HepG2 (cell line): ENCODE data around the gene DPT. TPM values are rescaled to one million over a fixed set of nuclear protein-coding genes. Genes with fewer than 3 reads are reported as not detected.

Experiments
- ATRX ChIP-seq: sonication (generic); formaldehyde crosslinking; IDR thresholded peaks from 2 replicates; pipeline ENCODE4 v1.4.0; 2020; ENCODE audit warnings: missing genetic modification reagents, borderline replicate concordance
- BCL3 ChIP-seq: sonication (generic); formaldehyde crosslinking; IDR thresholded peaks from 2 replicates; pipeline ENCODE4 v1.5.1; 2020; ENCODE audit warnings: mild to moderate bottlenecking, missing genetic modification reagents, moderate library complexity
- CBX1 ChIP-seq: IDR thresholded peaks from one replicate; pipeline ENCODE4 v1.6.1; 2016; ENCODE audit warnings: antibody characterized with exemption, low read depth
- EED ChIP-seq: sonication (generic); formaldehyde crosslinking; IDR thresholded peaks from 2 replicates; pipeline ENCODE4 v1.5.0; 2020; ENCODE audit warnings: mild to moderate bottlenecking, missing genetic modification reagents
- ETS1 ChIP-seq: sonication (generic); formaldehyde crosslinking; IDR thresholded peaks from 2 replicates; pipeline ENCODE4 v1.4.0; 2020; ENCODE audit warnings: missing genetic modification reagents
- GPN1 ChIP-seq: sonication (generic); formaldehyde crosslinking; IDR thresholded peaks from 2 replicates; pipeline ENCODE4 v1.5.1; 2020; ENCODE audit warnings: missing genetic modification reagents, borderline replicate concordance
- HHEX ChIP-seq: IDR thresholded peaks from 2 replicates; pipeline ENCODE4 v1.6.1; 2016; ENCODE audit warnings: control low read depth
- HNRNPK ChIP-seq: fragments of 200-400 bp; formaldehyde crosslinking; IDR thresholded peaks from 2 replicates; pipeline ENCODE4 v1.6.1; 2018; ENCODE audit warnings: low read length, low read depth, moderate library complexity, mild to moderate bottlenecking; ENCODE audit not compliant: poor library complexity, severe bottlenecking
- HOMEZ ChIP-seq: IDR thresholded peaks from 2 replicates; pipeline ENCODE4 v1.6.1; 2016; ENCODE audit warnings: low read depth
- KAT8 ChIP-seq: IDR thresholded peaks from 2 replicates; pipeline ENCODE4 v1.6.1; 2016; ENCODE audit warnings: missing genetic modification reagents, missing compliant biosample characterization
- KLF16 ChIP-seq, 2 experiments: sonication (generic) in 1 of 2; formaldehyde crosslinking in 1 of 2; IDR thresholded peaks; 2 replicates each; pipeline versions ENCODE4 v1.6.1 to v1.8.0; 2016 to 2023; ENCODE audit warnings: missing genetic modification reagents in 2 of 2, missing compliant biosample characterization in 1 of 2
- NFATC3 ChIP-seq: sonication (generic); formaldehyde crosslinking; IDR thresholded peaks from 2 replicates; pipeline ENCODE4 v1.5.1; 2020; ENCODE audit warnings: mild to moderate bottlenecking, missing genetic modification reagents
- PRDM15 ChIP-seq: sonication (generic); formaldehyde crosslinking; IDR thresholded peaks from 2 replicates; pipeline ENCODE4 v1.4.0; 2020; ENCODE audit warnings: missing genetic modification reagents
- SNAPC2 ChIP-seq: sonication (generic); formaldehyde crosslinking; IDR thresholded peaks from 2 replicates; pipeline ENCODE4 v1.8.1; 2022; ENCODE audit warnings: mild to moderate bottlenecking, missing genetic modification reagents
- YEATS2 ChIP-seq: sonication (generic); formaldehyde crosslinking; IDR thresholded peaks from 2 replicates; pipeline ENCODE4 v1.4.0; 2020; ENCODE audit warnings: missing genetic modification reagents, borderline replicate concordance
- ZBTB21 ChIP-seq: sonication (generic); formaldehyde crosslinking; IDR thresholded peaks from 2 replicates; pipeline ENCODE4 v1.4.0; 2020; ENCODE audit warnings: missing genetic modification reagents
- ZBTB7A ChIP-seq: sonication (generic); formaldehyde crosslinking; IDR thresholded peaks from 2 replicates; pipeline ENCODE4 v1.8.0; 2022; ENCODE audit warnings: mild to moderate bottlenecking, missing genetic modification reagents
- ZNF563 ChIP-seq: sonication (generic); formaldehyde crosslinking; IDR thresholded peaks from 2 replicates; pipeline ENCODE4 v1.8.0; 2022; ENCODE audit warnings: mild to moderate bottlenecking, moderate library complexity, missing genetic modification reagents
- ZNF564 ChIP-seq: sonication (generic); formaldehyde crosslinking; IDR thresholded peaks from 2 replicates; pipeline ENCODE4 v1.8.1; 2023; ENCODE audit warnings: mild to moderate bottlenecking, missing genetic modification reagents
- ZNF589 ChIP-seq: sonication (generic); formaldehyde crosslinking; conservative IDR thresholded peaks from 2 replicates; pipeline ENCODE4 v1.8.0; 2022; ENCODE audit warnings: mild to moderate bottlenecking, moderate library complexity, missing genetic modification reagents
- ZNF619 ChIP-seq: sonication (generic); formaldehyde crosslinking; IDR thresholded peaks from 2 replicates; pipeline ENCODE4 v1.4.0; 2020; ENCODE audit warnings: mild to moderate bottlenecking, missing genetic modification reagents
- ZNF713 ChIP-seq: sonication (generic); formaldehyde crosslinking; IDR thresholded peaks from 2 replicates; pipeline ENCODE4 v1.4.0; 2020; ENCODE audit warnings: mild to moderate bottlenecking, missing genetic modification reagents
- ZNF773 ChIP-seq: sonication (generic); formaldehyde crosslinking; IDR thresholded peaks from 2 replicates; pipeline ENCODE4 v1.4.0; 2020; ENCODE audit warnings: missing genetic modification reagents, borderline replicate concordance
- ZSCAN29 ChIP-seq: sonication (generic); formaldehyde crosslinking; conservative IDR thresholded peaks from 2 replicates; pipeline ENCODE4 v1.4.0; 2020; ENCODE audit warnings: mild to moderate bottlenecking, missing genetic modification reagents
- polyA plus RNA-seq, 8 experiments: library from polyadenylated mRNA; depleted of rRNA in 3 of 8; stranded (reverse) in 7 of 8; unstranded in 1 of 8; fragments of >200 nt; fragmentation: Illumina TruSeq in 4 of 8; extraction: Trizol in 4 of 8; gene quantifications; 2 replicates each; pipeline versions ENCODE4 v1.2.1 to v1.2.3, GENCODE V29; 2011 to 2016; ENCODE audit warnings: low read depth in 4 of 8, missing spikeins in 1 of 8, mixed read lengths in 1 of 8; ENCODE audit not compliant: insufficient read depth in 1 of 8
- total RNA-seq, 5 experiments: library from RNA; depleted of rRNA; stranded (reverse); fragments of >200 nt; fragmentation: Illumina TruSeq; extraction: Trizol; gene quantifications; 2 replicates each; pipeline ENCODE4 v1.2.3, GENCODE V29; 2016; ENCODE audit warnings: low read depth in 1 of 5

Gene DPT
- total and polyA plus RNA-seq, 2 of the 13 experiments (the other 11 are each of a cell fraction or from before 2014, with no cell fraction given) = 0.04 TPM; not detected in 1

- TF ChIP-seq ATRX (CRISPR knock-in tag) (no peak), ZBTB21 (peak; percentile 64; the same call in 1 of the 2 replicates), ZNF773 (CRISPR knock-in tag) (no peak), HOMEZ (CRISPR knock-in tag) (peak; percentile 86; the same call in 1 of the 2 replicates), KAT8 (CRISPR knock-in tag) (no peak; the same call in 1 of the 2 replicates), ZNF589 (CRISPR knock-in tag) (no peak), HNRNPK (no peak), ZNF564 (CRISPR knock-in tag) (no peak), ETS1 (no peak), HHEX (CRISPR knock-in tag) (peak; percentile 28; the same call in 1 of the 2 replicates), SNAPC2 (CRISPR knock-in tag) (no peak), YEATS2 (no peak; the same call in 1 of the 2 replicates), ZNF713 (CRISPR knock-in tag) (no peak), EED (CRISPR knock-in tag) (no peak), ZNF563 (CRISPR knock-in tag) (no peak), GPN1 (CRISPR knock-in tag) (no peak), ZBTB7A (CRISPR knock-in tag) (no peak), ZSCAN29 (CRISPR knock-in tag) (no peak), BCL3 (CRISPR knock-in tag) (no peak), PRDM15 (no peak), KLF16 (CRISPR knock-in tag; IDR thresholded peaks at IDR 0.05) (no peak), ZNF619 (CRISPR knock-in tag) (no peak), NFATC3 (CRISPR knock-in tag) (no peak), CBX1 (no peak)
These were observed 35.7 kb downstream of the DPT start (continued) for GRCh38 chr1:168693197-168693871.
